Upper lobe of left lung (tissue), 6 donors: Measurements from ENCODE around the gene NUP188. TPM values are rescaled to one million over a fixed set of nuclear protein-coding genes. Genes with fewer than 3 reads are reported as not detected.

ENCODE experiments used
- ATAC-seq, 2 donors: fragments of 200-7000 bp; cut with Tn5 transposase; one replicate each; pipeline ENCODE4 v1.9.1; 2022; ENCODE audit warnings: mild to moderate bottlenecking in 2 of 2, moderate library complexity in 2 of 2; ENCODE audit not compliant: low FRiP score in 2 of 2
- DNase-seq, 2 donors: peaks; one replicate each; pipeline ENCODE4 v3.0.0-alpha.2; 2019 to 2020
- H3K27ac ChIP-seq, 4 donors: fragments of 200-600 bp; sonication (generic); one replicate each; pipeline ENCODE4 v1.5.1; 2016 to 2019
- H3K27me3 ChIP-seq, 4 donors: fragments of 200-600 bp; sonication (generic); one replicate each; pipeline ENCODE4 v1.5.1; 2017 to 2019
- H3K36me3 ChIP-seq, 4 donors: fragments of 200-600 bp; sonication (generic); one replicate each; pipeline ENCODE4 v1.5.1; 2016 to 2019
- H3K4me1 ChIP-seq, 4 donors: fragments of 200-600 bp; sonication (generic); one replicate each; pipeline ENCODE4 v1.5.1; 2018 to 2019
- H3K4me3 ChIP-seq, 4 donors: fragments of 200-600 bp; sonication (generic); one replicate each; pipeline ENCODE4 v1.5.1; 2017 to 2019; ENCODE audit warnings: mild to moderate bottlenecking in 2 of 4, moderate library complexity in 1 of 4
- H3K9me3 ChIP-seq, 4 donors: fragments of 200-600 bp; sonication (generic); one replicate each; pipeline ENCODE4 v1.5.1; 2018 to 2019
- CTCF ChIP-seq, 6 experiments: fragments of 450-650 bp in 4 of 6; fragments of 200-600 bp in 2 of 6; sonication (generic) in 2 of 6; IDR thresholded peaks; one replicate each; pipeline ENCODE4 v1.5.1; 2016 to 2019; ENCODE audit warnings: antibody characterized with exemption in 6 of 6
- EP300 ChIP-seq, 4 donors: sonication (generic); formaldehyde crosslinking; IDR thresholded peaks; one replicate each; pipeline ENCODE4 v1.5.1; 2017; ENCODE audit warnings: antibody characterized with exemption in 4 of 4, control low read depth in 2 of 4
- POLR2A ChIP-seq, 4 donors: fragments of 450-650 bp; IDR thresholded peaks; one replicate each; pipeline ENCODE4 v1.5.1; 2016 to 2017; ENCODE audit warnings: antibody characterized with exemption in 4 of 4, mild to moderate bottlenecking in 2 of 4
- POLR2AphosphoS5 ChIP-seq, 2 donors: sonication (generic); formaldehyde crosslinking; IDR thresholded peaks; one replicate each; pipeline ENCODE4 v1.5.1; 2017; ENCODE audit warnings: antibody characterized with exemption in 2 of 2
- WGBS, 2 donors: methylation state at CpG; one replicate each; pipeline ENCODE4 v1.1.5; 2017 to 2018; 5-methylcytosine and 5-hydroxymethylcytosine counted together
- total RNA-seq, 6 donors: library from RNA; depleted of rRNA in 4 of 6; stranded (reverse); fragments of >200 nt in 4 of 6; gene quantifications; one replicate each; pipeline versions ENCODE4 v1.1.0 to v1.2.1, GENCODE V29; 2016 to 2021
- donor health status: DM: no; HTN: no; CAD: no; lungs with moderate emphysema.
- donor health status: DM: no; HTN: yes; CAD: no; lungs with severe emphysema.

The NUP188 gene
- total RNA-seq, 6 donors from 2014 or later, result 30.4 to 225 (median 50.1) TPM

DNA sequence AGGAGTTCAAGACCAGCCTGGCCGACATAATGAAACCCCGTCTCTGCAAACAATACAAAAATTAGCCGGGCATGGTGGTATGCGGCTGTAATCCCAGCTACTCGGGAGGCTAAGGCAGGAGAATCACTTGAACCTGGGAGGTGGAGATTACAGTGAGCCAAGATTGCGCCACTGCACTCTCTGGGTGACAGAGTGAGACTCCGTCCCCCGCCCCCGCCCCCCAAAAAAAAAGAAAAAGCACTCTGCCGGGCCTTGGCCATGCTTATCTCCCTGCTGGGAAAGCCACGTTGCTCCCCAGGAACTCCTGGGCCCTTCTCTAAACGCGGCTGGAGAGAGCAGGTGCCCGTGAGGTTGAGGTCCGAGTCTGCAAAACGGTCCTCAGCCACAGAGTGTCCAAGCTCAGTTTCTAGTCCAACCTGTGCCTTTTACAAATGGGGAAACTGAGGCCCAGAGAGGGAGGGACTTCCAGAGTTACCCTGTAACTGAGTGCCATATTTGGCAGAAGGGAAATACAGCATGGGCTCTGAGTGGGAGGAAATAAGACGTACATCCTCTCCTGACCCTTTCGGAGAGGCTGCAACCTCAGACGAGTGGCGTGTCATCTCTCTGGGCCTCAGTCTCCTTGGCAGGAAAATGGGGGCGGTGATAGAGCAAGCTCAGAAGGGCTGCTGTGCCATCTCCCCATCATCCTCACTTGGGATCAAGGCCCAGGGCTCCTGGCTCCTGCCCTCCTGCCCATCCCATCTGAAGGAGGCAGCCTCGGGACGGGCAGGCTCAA, 33.3 kb upstream of the NUP188 start:
- peak overlapping the region in 1 of 4 donors; percentile 21 for H3K4me3 ChIP-seq
- peak overlapping the region; percentile 83 to 90 (median 88) for H3K27ac ChIP-seq
- TF ChIP-seq POLR2AphosphoS5 (IDR thresholded peaks at IDR 0.05), result no peak
- no peak for TF ChIP-seq EP300 (IDR thresholded peaks at IDR 0.05)
- TF ChIP-seq CTCF (IDR thresholded peaks at IDR 0.05), result no peak
- TF ChIP-seq POLR2A (IDR thresholded peaks at IDR 0.05), result no peak
- peaks cover 79 to 93% (median 89%) of the 10 kb centered on the region in 4 donors for H3K4me1 ChIP-seq
- H3K27me3 ChIP-seq, result no peaks in the 10 kb centered on the region
- ATAC-seq, result no peak
- WGBS, 2 donors, result 57 to 59% methylated on average over 16 to 23 of the region's 23 CpGs
- no peaks in the 10 kb centered on the region for H3K9me3 ChIP-seq
- peak; percentile 19 to 81 for DNase-seq
- peaks cover 0 to 63% (median 24%) of the 10 kb centered on the region in 4 donors for H3K36me3 ChIP-seq

GRCh38 chr9:128916204-128916603, 31.3 kb upstream of the NUP188 start:
- ATAC-seq, result peak; percentile 36 to 52
- Histone ChIP-seq H3K4me3 (peak overlapping the region in 2 of 4 donors; percentile 15 to 19), H3K9me3 (no peaks in the 10 kb centered on the region), H3K27me3 (no peaks in the 10 kb centered on the region), H3K4me1 (peaks cover 81 to 93% (median 91%) of the 10 kb centered on the region in 4 donors), H3K36me3 (peaks cover 0 to 44% (median 12%) of the 10 kb centered on the region in 4 donors), H3K27ac (peak overlapping the region; percentile 71 to 90 (median 86))
- DNase-seq, result peak; percentile 73 to 85
- TF ChIP-seq POLR2AphosphoS5 (IDR thresholded peaks at IDR 0.05), result no peak
- peak in 1 of 4 donors; percentile 61 for TF ChIP-seq POLR2A (IDR thresholded peaks at IDR 0.05)
- 70 to 72% methylated on average over 12 to 18 of the region's 18 CpGs for WGBS, 2 donors

GRCh38 chr9:128916745-128917144, 30.8 kb upstream of the NUP188 start:
- H3K4me1 ChIP-seq, result peaks cover 81 to 93% (median 91%) of the 10 kb centered on the region in 4 donors
- H3K27me3 ChIP-seq, result no peaks in the 10 kb centered on the region
- WGBS, 2 donors, result 80 to 81% methylated on average over 11 of the region's 11 CpGs
- peak overlapping the region in 2 of 4 donors; percentile 15 to 19 for H3K4me3 ChIP-seq
- DNase-seq (peak in 1 of 2 donors; percentile 67), ATAC-seq (no peak)
- H3K27ac ChIP-seq, result peak overlapping the region; percentile 71 to 90 (median 86)
- TF ChIP-seq POLR2AphosphoS5 (IDR thresholded peaks at IDR 0.05) (no peak), POLR2A (IDR thresholded peaks at IDR 0.05) (no peak), CTCF (IDR thresholded peaks at IDR 0.05) (no peak), EP300 (IDR thresholded peaks at IDR 0.05) (no peak)
- H3K36me3 ChIP-seq, result peaks cover 0 to 43% (median 12%) of the 10 kb centered on the region in 4 donors
- H3K9me3 ChIP-seq, result no peaks in the 10 kb centered on the region

- no peaks in the 10 kb centered on the region for H3K27me3 ChIP-seq
- peak overlapping the region in 1 of 4 donors; percentile 19 for H3K4me3 ChIP-seq
- peak overlapping the region; percentile 71 to 90 (median 86) for H3K27ac ChIP-seq
- H3K36me3 ChIP-seq, result peaks cover 0 to 43% (median 12%) of the 10 kb centered on the region in 4 donors
- DNase-seq (peak; percentile 77 to 89), ATAC-seq (peak; percentile 66 to 78)
- H3K4me1 ChIP-seq, result peaks cover 81 to 93% (median 90%) of the 10 kb centered on the region in 4 donors
- 53 to 62% methylated on average over 15 to 23 of the region's 26 CpGs for WGBS, 2 donors
- no peaks in the 10 kb centered on the region for H3K9me3 ChIP-seq
- TF ChIP-seq EP300 (IDR thresholded peaks at IDR 0.05) (peak in 1 of 4 donors; percentile 29), CTCF (IDR thresholded peaks at IDR 0.05) (no peak), POLR2A (IDR thresholded peaks at IDR 0.05) (peak in 1 of 4 donors; percentile 50), POLR2AphosphoS5 (IDR thresholded peaks at IDR 0.05) (peak; percentile 47 to 79)
Measured at GRCh38 chr9:128917151-128917849, 30.2 kb upstream of the NUP188 start.

DNA sequence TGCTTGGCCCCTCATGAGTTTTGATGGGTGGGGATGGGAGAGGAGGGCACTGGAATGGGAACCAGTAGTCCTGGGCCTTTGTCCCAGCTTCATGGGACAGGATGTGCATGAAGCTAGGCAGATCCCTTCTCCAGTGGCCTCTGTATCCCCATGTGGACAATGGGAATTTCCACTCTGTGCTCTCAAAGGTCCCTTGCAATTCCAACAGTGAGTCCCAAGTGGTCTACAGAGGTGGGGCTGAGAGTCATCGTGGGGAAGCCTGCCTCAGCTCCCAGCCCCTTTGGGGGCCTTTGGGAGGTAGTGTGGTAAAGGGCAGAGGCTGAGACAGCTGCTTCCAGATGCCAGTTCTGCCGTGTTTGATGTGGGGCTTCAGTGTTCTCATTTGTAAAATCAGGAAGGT, 28.6 kb upstream of the NUP188 start:
- Histone ChIP-seq H3K4me3 (no peak overlapping the region), H3K27ac (peak overlapping the region in 3 of 4 donors; percentile 35 to 97 (median 89)), H3K27me3 (no peaks in the 10 kb centered on the region), H3K36me3 (peaks cover 0 to 34% (median 12%) of the 10 kb centered on the region in 4 donors), H3K9me3 (no peaks in the 10 kb centered on the region), H3K4me1 (peaks cover 66 to 84% (median 79%) of the 10 kb centered on the region in 4 donors)
- 70 to 86% methylated on average over 1 to 2 of the region's 2 CpGs for WGBS, 2 donors
- no peak for DNase-seq
- no peak for ATAC-seq
- TF ChIP-seq CTCF (IDR thresholded peaks at IDR 0.05), result no peak
- no peak for TF ChIP-seq POLR2A (IDR thresholded peaks at IDR 0.05)
- no peak for TF ChIP-seq EP300 (IDR thresholded peaks at IDR 0.05)
- TF ChIP-seq POLR2AphosphoS5 (IDR thresholded peaks at IDR 0.05), result no peak
